K562 (cell line): ENCODE data around the gene GPR152. TPM values are rescaled to one million over a fixed set of nuclear protein-coding genes. Genes with fewer than 3 reads are reported as not detected.

ENCODE experiments used
- RBFOX2 ChIP-seq: fragments of 200-400 bp; formaldehyde crosslinking; IDR thresholded peaks from 2 replicates; pipeline ENCODE4 v1.6.1; 2017; ENCODE audit warnings: low read depth, mild to moderate bottlenecking, low read length, moderate library complexity
- ZBTB5 ChIP-seq: fragments of 450-650 bp; IDR thresholded peaks from 2 replicates; pipeline ENCODE4 v1.6.1; 2017; ENCODE audit warnings: antibody characterized with exemption
- ZFX ChIP-seq: sonication (generic); formaldehyde crosslinking; IDR thresholded peaks from 2 replicates; pipeline ENCODE4 v1.8.0; 2022; ENCODE audit warnings: mild to moderate bottlenecking, missing genetic modification reagents, moderate library complexity
- ZNF395 ChIP-seq: fragments of 200-800 bp; sonication (Bioruptor generic); IDR thresholded peaks from 2 replicates; pipeline ENCODE4 v1.6.1; 2017; ENCODE audit warnings: missing genetic modification characterization, missing compliant biosample characterization
- polyA plus RNA-seq, 8 experiments: library from polyadenylated mRNA; depleted of rRNA in 4 of 8; stranded (reverse) in 5 of 8; unstranded in 3 of 8; fragments of >200 nt; fragmentation: Nextera tagmentation in 2 of 8; fragmentation: Illumina TruSeq in 1 of 8; extraction: Ambion mirVana in 2 of 8; extraction: Trizol in 1 of 8; gene quantifications; 2 replicates each; pipeline versions ENCODE4 v1.2.1 to v1.2.3, GENCODE V29; 2011 to 2014; ENCODE audit warnings: inconsistent platforms in 1 of 8, missing spikeins in 1 of 8
- total RNA-seq, 7 experiments: library from RNA; depleted of rRNA in 6 of 7; stranded (reverse); fragments of >200 nt in 6 of 7; fragmentation: Illumina TruSeq in 2 of 7; extraction: Trizol in 2 of 7; gene quantifications; 2 replicates each; pipeline versions ENCODE4 v1.2.1 to v1.2.3, GENCODE V29; 2011 to 2021; ENCODE audit warnings: low replicate concordance in 1 of 7

GPR152 gene
- total and polyA plus RNA-seq, 9 of the 15 experiments (the other 6 are each of a cell fraction or from before 2014, with no cell fraction given): not detected

- TF ChIP-seq ZFX (CRISPR knock-in tag): peak; percentile 34; the same call in 1 of the 2 replicates
- peak; percentile 51; the same call in 1 of the 2 replicates for TF ChIP-seq ZNF395 (CRISPR knock-in tag)
- peak; percentile 38 for TF ChIP-seq RBFOX2
- TF ChIP-seq ZBTB5: no peak
Measured at GRCh38 chr11:67442504-67443404, 9.8 kb downstream of the GPR152 start (continued).
